Measurements from ENCODE around the gene FOXP3. TPM values are rescaled to one million over a fixed set of nuclear protein-coding genes. Genes with fewer than 3 reads are reported as not detected.

FOXP3 gene
- total and polyA plus RNA-seq, 2 of the 4 experiments (the other 2 are of a cell fraction) = 0.05 TPM; not detected in 1

- Histone ChIP-seq H2AFZ (replicated peaks; ENCODE audit: low read length, poor library complexity) (no peak overlapping the region), H2AK9ac (replicated peaks; ENCODE audit: low read depth, low read length, poor library complexity) (no peak overlapping the region), H3K27ac (ENCODE audit: insufficient read depth, low read length) (no peak overlapping the region), H3K79me1 (ENCODE audit: low read depth in 1 of 2, low read length in 2 of 2) (no peaks in the 10 kb centered on the region), H2BK5ac (ENCODE audit: low read depth, low read length, poor library complexity, severe bottlenecking) (no peak overlapping the region), H3K27me3 (ENCODE audit: control insufficient read depth, insufficient read depth, low read length) (peaks cover 2% of the 10 kb centered on the region), H3K56ac (ENCODE audit: extremely low read depth, insufficient read depth, low read length) (no peak overlapping the region), H3K4me3 (ENCODE audit: insufficient read depth, low read depth, low read length) (no peak overlapping the region), H4K91ac (ENCODE audit: insufficient read depth, low read depth, low read length) (no peak overlapping the region), H3K23ac (ENCODE audit: low read depth, low read length) (no peak overlapping the region), H2AK5ac (ENCODE audit: low read depth, low read length) (no peak overlapping the region), H4K20me1 (ENCODE audit: insufficient read depth, low read length) (no peaks in the 10 kb centered on the region), H2BK15ac (ENCODE audit: low read depth, low read length) (no peak overlapping the region), H3K4me2 (ENCODE audit: low read depth, low read length) (no peak overlapping the region), H4K5ac (ENCODE audit: low read depth, low read length) (no peak overlapping the region), H3K14ac (replicated peaks; ENCODE audit: low read depth, low read length) (no peak overlapping the region), H3K36me3 (ENCODE audit: control insufficient read depth, insufficient read depth, low read length) (no peaks in the 10 kb centered on the region), H2BK120ac (ENCODE audit: low read depth, low read length) (no peak overlapping the region), H3K9me1 (ENCODE audit: insufficient read depth, low read length) (no peaks in the 10 kb centered on the region), H3K4me1 (ENCODE audit: control insufficient read depth, insufficient read depth, low read length) (no peaks in the 10 kb centered on the region), H2BK20ac (ENCODE audit: low read depth, low read length) (no peak overlapping the region), H3K9ac (ENCODE audit: low read depth, low read length) (no peak overlapping the region), H3K9me3 (ENCODE audit: control insufficient read depth, insufficient read depth, low read length) (peaks cover 2% of the 10 kb centered on the region), H4K8ac (ENCODE audit: low read depth in 2 of 2, low read length in 2 of 2) (no peak overlapping the region), H3K18ac (ENCODE audit: low read depth, low read length) (no peak overlapping the region), H3K4ac (ENCODE audit: low read depth, low read length) (no peak overlapping the region)
- TF ChIP-seq CTCF (conservative IDR thresholded peaks at IDR 0.05; ENCODE audit: low read depth, low read length) (no peak), SMC3 (IDR thresholded peaks at IDR 0.05; ENCODE audit: low read depth, low read length) (no peak), POLR2A (IDR thresholded peaks at IDR 0.05; ENCODE audit: low read depth, low read length) (no peak), MAFK (IDR thresholded peaks at IDR 0.05; ENCODE audit: low read depth, low read length) (no peak), RCOR1 (IDR thresholded peaks at IDR 0.05; ENCODE audit: insufficient replicate concordance, low read length) (no peak), BHLHE40 (IDR thresholded peaks at IDR 0.05; ENCODE audit: low read depth, low read length) (no peak), MAZ (IDR thresholded peaks at IDR 0.05; ENCODE audit: borderline replicate concordance, low read depth, low read length) (no peak), FOS (IDR thresholded peaks at IDR 0.05; ENCODE audit: low read depth, low read length) (no peak), RAD21 (IDR thresholded peaks at IDR 0.05; ENCODE audit: low read length) (no peak)
- in situ Hi-C loops (cut with MboI; ENCODE audit: low sequenced_read_pairs) (no loop called here), intact Hi-C loops (cut with micrococcal nuclease) (no loop called here), dilution Hi-C loops (cut with HindIII; ENCODE audit: low sequenced_read_pairs, unreplicated experiment) (no loop called here)
- DNase-seq (no peak), ATAC-seq (ENCODE audit: low read depth) (no peak)
- ChIA-PET CTCF (no interaction called here), POLR2A (ENCODE audit: unreplicated experiment) (no interaction called here)
- BruUV-seq (replicated peaks) = no TSS peak
Observed at GRCh38 chrX:49220100-49220499, 44.4 kb downstream of the FOXP3 start.
